HepG2 (cell line): Measurements from ENCODE around the gene LORICRIN.

ENCODE experiments used
- ARID4A ChIP-seq: sonication (generic); formaldehyde crosslinking; IDR thresholded peaks from 2 replicates; pipeline ENCODE4 v1.5.0; 2020; ENCODE audit warnings: mild to moderate bottlenecking, missing genetic modification reagents, borderline replicate concordance
- BCL6 ChIP-seq: IDR thresholded peaks from 2 replicates; pipeline ENCODE4 v1.6.1; 2016; ENCODE audit warnings: missing genetic modification reagents, missing compliant biosample characterization
- BHLHE40 ChIP-seq: IDR thresholded peaks from 2 replicates; pipeline ENCODE4 v1.6.1; 2011; ENCODE audit warnings: low read length, improper control_type of control experiment
- BRD4 ChIP-seq: sonication (generic); formaldehyde crosslinking; IDR thresholded peaks from 2 replicates; pipeline ENCODE4 v1.4.0; 2020; ENCODE audit warnings: missing genetic modification reagents
- CTCF ChIP-seq: sonication (generic); formaldehyde crosslinking; IDR thresholded peaks from 2 replicates; pipeline ENCODE4 v1.5.0; 2020; ENCODE audit warnings: mild to moderate bottlenecking, missing genetic modification reagents, moderate library complexity
- HHEX ChIP-seq: IDR thresholded peaks from 2 replicates; pipeline ENCODE4 v1.6.1; 2016; ENCODE audit warnings: control low read depth
- RFX5 ChIP-seq: IDR thresholded peaks from 2 replicates; pipeline ENCODE4 v1.6.1; 2011; ENCODE audit warnings: low read depth, low read length, improper control_type of control experiment
- ZNF281 ChIP-seq: sonication (generic); formaldehyde crosslinking; IDR thresholded peaks from 2 replicates; pipeline ENCODE4 v1.4.0; 2020; ENCODE audit warnings: missing genetic modification reagents, borderline replicate concordance
- ZNF792 ChIP-seq: IDR thresholded peaks from 2 replicates; pipeline ENCODE4 v1.6.1; 2016

- TF ChIP-seq CTCF (CRISPR knock-in tag) (no peak), ARID4A (CRISPR knock-in tag) (no peak), RFX5 (no peak), BHLHE40 (no peak), ZNF792 (no peak), HHEX (CRISPR knock-in tag) (no peak), BRD4 (CRISPR knock-in tag) (no peak), ZNF281 (CRISPR knock-in tag) (no peak), BCL6 (CRISPR knock-in tag) (no peak)
These were observed 12.7 kb upstream of the LORICRIN start for GRCh38 chr1:153246825-153247224.
